ENCODE measurements around the gene CTNNAL1.
A peak's percentile ranks its signal among the peaks of the same experiment; 100 is the strongest.

The CTNNAL1 gene

GRCh38 chr9:109002141-109002540 is 11.2 kb downstream of the CTNNAL1 start:
- DNase-seq (ENCODE audit: insufficient read length, low spot score) (no peak), FAIRE-seq (no peak)
- TF ChIP-seq POLR2AphosphoS5 (IDR thresholded peaks at IDR 0.05; ENCODE audit: low read depth, low read length) (no peak), TAF1 (IDR thresholded peaks at IDR 0.05; ENCODE audit: low read depth, low read length) (no peak), PAX5 (IDR thresholded peaks at IDR 0.05; ENCODE audit: insufficient read depth, low read length, severe bottlenecking) (no peak), POU2F2 (IDR thresholded peaks at IDR 0.05; ENCODE audit: low read depth, low read length) (no peak), POLR2A (IDR thresholded peaks at IDR 0.05; ENCODE audit: low read depth, low read length) (no peak), SPI1 (IDR thresholded peaks at IDR 0.05; ENCODE audit: low read depth, low read length) (no peak)

- TF ChIP-seq SPI1 (IDR thresholded peaks at IDR 0.05; ENCODE audit: low read depth, low read length) (no peak), POU2F2 (IDR thresholded peaks at IDR 0.05; ENCODE audit: low read depth, low read length) (no peak)
- FAIRE-seq (no peak), DNase-seq (ENCODE audit: insufficient read length, low spot score) (no peak)
Observed at GRCh38 chr9:109001275-109001676, 12.0 kb downstream of the CTNNAL1 start.

- TF ChIP-seq POU2F2 (IDR thresholded peaks at IDR 0.05; ENCODE audit: low read depth, low read length), result no peak
- TF ChIP-seq SPI1 (IDR thresholded peaks at IDR 0.05; ENCODE audit: low read depth, low read length), result no peak
- no peak for TF ChIP-seq POLR2AphosphoS5 (IDR thresholded peaks at IDR 0.05; ENCODE audit: low read depth, low read length)
- TF ChIP-seq TAF1 (IDR thresholded peaks at IDR 0.05; ENCODE audit: low read depth, low read length), result no peak
- TF ChIP-seq POLR2A (IDR thresholded peaks at IDR 0.05; ENCODE audit: low read depth, low read length), result no peak
- TF ChIP-seq PAX5 (IDR thresholded peaks at IDR 0.05; ENCODE audit: insufficient read depth, low read length, severe bottlenecking), result no peak
- no peak for FAIRE-seq
- DNase-seq (ENCODE audit: insufficient read length, low spot score), result no peak
Observed at GRCh38 chr9:108997112-108997511, 16.2 kb downstream of the CTNNAL1 start.

GRCh38 chr9:108996643-108997042 is 16.7 kb downstream of the CTNNAL1 start:
- FAIRE-seq (no peak), DNase-seq (ENCODE audit: insufficient read length, low spot score) (no peak)
- TF ChIP-seq SPI1 (IDR thresholded peaks at IDR 0.05; ENCODE audit: low read depth, low read length), result no peak
- TF ChIP-seq TAF1 (IDR thresholded peaks at IDR 0.05; ENCODE audit: low read depth, low read length), result no peak
- no peak for TF ChIP-seq POLR2AphosphoS5 (IDR thresholded peaks at IDR 0.05; ENCODE audit: low read depth, low read length)
- no peak for TF ChIP-seq POLR2A (IDR thresholded peaks at IDR 0.05; ENCODE audit: low read depth, low read length)
- no peak for TF ChIP-seq PAX5 (IDR thresholded peaks at IDR 0.05; ENCODE audit: insufficient read depth, low read length, severe bottlenecking)
- no peak for TF ChIP-seq POU2F2 (IDR thresholded peaks at IDR 0.05; ENCODE audit: low read depth, low read length)

- DNase-seq (ENCODE audit: insufficient read length, low spot score) (no peak), FAIRE-seq (peak; percentile 71)
- TF ChIP-seq SPI1 (IDR thresholded peaks at IDR 0.05; ENCODE audit: low read depth, low read length) (peak; percentile 85), POU2F2 (IDR thresholded peaks at IDR 0.05; ENCODE audit: low read depth, low read length) (no peak)
Observed at GRCh38 chr9:108994695-108995094, 18.6 kb downstream of the CTNNAL1 start.

- DNase-seq (ENCODE audit: insufficient read length, low spot score) (no peak), FAIRE-seq (no peak)
- TF ChIP-seq SPI1 (IDR thresholded peaks at IDR 0.05; ENCODE audit: low read depth, low read length) (no peak), POU2F2 (IDR thresholded peaks at IDR 0.05; ENCODE audit: low read depth, low read length) (no peak), POLR2A (IDR thresholded peaks at IDR 0.05; ENCODE audit: low read depth, low read length) (no peak), POLR2AphosphoS5 (IDR thresholded peaks at IDR 0.05; ENCODE audit: low read depth, low read length) (no peak), TAF1 (IDR thresholded peaks at IDR 0.05; ENCODE audit: low read depth, low read length) (no peak), PAX5 (IDR thresholded peaks at IDR 0.05; ENCODE audit: insufficient read depth, low read length, severe bottlenecking) (no peak)
Observed at GRCh38 chr9:108991479-108991878, 21.8 kb downstream of the CTNNAL1 start.

- no peak for FAIRE-seq
- no peak for DNase-seq (ENCODE audit: insufficient read length, low spot score)
- TF ChIP-seq POU2F2 (IDR thresholded peaks at IDR 0.05; ENCODE audit: low read depth, low read length), result no peak
- TF ChIP-seq PAX5 (IDR thresholded peaks at IDR 0.05; ENCODE audit: insufficient read depth, low read length, severe bottlenecking), result no peak
- TF ChIP-seq POLR2A (IDR thresholded peaks at IDR 0.05; ENCODE audit: low read depth, low read length), result no peak
- no peak for TF ChIP-seq POLR2AphosphoS5 (IDR thresholded peaks at IDR 0.05; ENCODE audit: low read depth, low read length)
- TF ChIP-seq TAF1 (IDR thresholded peaks at IDR 0.05; ENCODE audit: low read depth, low read length), result no peak
- no peak for TF ChIP-seq SPI1 (IDR thresholded peaks at IDR 0.05; ENCODE audit: low read depth, low read length)
Observed at GRCh38 chr9:108983885-108984284, 29.4 kb downstream of the CTNNAL1 start.

GRCh38 chr9:108980893-108981292 is 32.4 kb downstream of the CTNNAL1 start:
- DNase-seq (ENCODE audit: insufficient read length, low spot score) (no peak), FAIRE-seq (no peak)
- no peak for TF ChIP-seq SPI1 (IDR thresholded peaks at IDR 0.05; ENCODE audit: low read depth, low read length)
- TF ChIP-seq POU2F2 (IDR thresholded peaks at IDR 0.05; ENCODE audit: low read depth, low read length), result no peak
- no peak for TF ChIP-seq POLR2AphosphoS5 (IDR thresholded peaks at IDR 0.05; ENCODE audit: low read depth, low read length)
- no peak for TF ChIP-seq PAX5 (IDR thresholded peaks at IDR 0.05; ENCODE audit: insufficient read depth, low read length, severe bottlenecking)
- no peak for TF ChIP-seq POLR2A (IDR thresholded peaks at IDR 0.05; ENCODE audit: low read depth, low read length)
- no peak for TF ChIP-seq TAF1 (IDR thresholded peaks at IDR 0.05; ENCODE audit: low read depth, low read length)

- TF ChIP-seq POLR2AphosphoS5 (IDR thresholded peaks at IDR 0.05; ENCODE audit: low read depth, low read length), result no peak
- TF ChIP-seq PAX5 (IDR thresholded peaks at IDR 0.05; ENCODE audit: insufficient read depth, low read length, severe bottlenecking), result no peak
- no peak for TF ChIP-seq SPI1 (IDR thresholded peaks at IDR 0.05; ENCODE audit: low read depth, low read length)
- no peak for TF ChIP-seq TAF1 (IDR thresholded peaks at IDR 0.05; ENCODE audit: low read depth, low read length)
- no peak for TF ChIP-seq POU2F2 (IDR thresholded peaks at IDR 0.05; ENCODE audit: low read depth, low read length)
- TF ChIP-seq POLR2A (IDR thresholded peaks at IDR 0.05; ENCODE audit: low read depth, low read length), result no peak
- no peak for FAIRE-seq
Observed at GRCh38 chr9:108978205-108978604, 35.1 kb downstream of the CTNNAL1 start.

GRCh38 chr9:108973895-108974294 is 39.4 kb downstream of the CTNNAL1 start:
- no peak for FAIRE-seq

More at GRCh38 chr9:108978205-108978604, 35.1 kb downstream of the CTNNAL1 start:
- DNase-seq (ENCODE audit: insufficient read length, low spot score), result no peak

More at GRCh38 chr9:108973895-108974294, 39.4 kb downstream of the CTNNAL1 start:
- TF ChIP-seq POLR2A (IDR thresholded peaks at IDR 0.05; ENCODE audit: low read depth, low read length) (no peak), TAF1 (IDR thresholded peaks at IDR 0.05; ENCODE audit: low read depth, low read length) (no peak), PAX5 (IDR thresholded peaks at IDR 0.05; ENCODE audit: insufficient read depth, low read length, severe bottlenecking) (no peak), SPI1 (IDR thresholded peaks at IDR 0.05; ENCODE audit: low read depth, low read length) (no peak), POLR2AphosphoS5 (IDR thresholded peaks at IDR 0.05; ENCODE audit: low read depth, low read length) (no peak), POU2F2 (IDR thresholded peaks at IDR 0.05; ENCODE audit: low read depth, low read length) (no peak)
- no peak for DNase-seq (ENCODE audit: insufficient read length, low spot score)
